Measurements from ENCODE around the gene CNPY2.
A peak's percentile ranks its signal among the peaks of the same experiment; 100 is the strongest.

CNPY2 gene

DNA sequence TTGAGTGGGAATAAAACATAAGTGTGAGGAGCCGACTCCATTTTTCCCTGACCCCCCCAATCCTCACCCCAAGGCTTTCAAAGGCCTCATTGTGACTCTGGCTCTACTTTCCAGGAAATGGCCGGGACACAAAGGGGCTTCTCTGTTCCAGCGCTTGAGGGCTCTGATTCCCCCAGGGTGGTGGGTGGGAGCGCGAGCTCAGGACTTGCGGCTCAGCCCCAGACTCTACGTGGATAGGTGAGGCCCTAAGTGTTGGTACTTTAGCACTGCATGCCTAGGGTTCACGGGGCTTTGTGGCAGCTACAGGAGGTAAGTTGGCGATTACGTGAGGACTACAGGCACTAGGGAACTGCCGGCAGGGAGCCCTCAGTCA lies 553 bp downstream of the CNPY2 start:
- Histone ChIP-seq H3K27me3 (no peaks in the 10 kb centered on the region), H3K4me1 (peaks cover 0 to 17% (median 15%) of the 10 kb centered on the region in 4 donors), H3K4me3 (peak overlapping the region; percentile 64 to 77), H3K36me3 (peaks cover 0 to 59% (median 26%) of the 10 kb centered on the region in 3 donors), H3K9me3 (no peaks in the 10 kb centered on the region), H3K27ac (peak overlapping the region; percentile 85 to 91)
- intact Hi-C loops (cut with DNase I; ENCODE audit: low total_unique reads), result no loop called here
- no peak for TF ChIP-seq CTCF (IDR thresholded peaks at IDR 0.05)
- DNase-seq, result no peak

DNA sequence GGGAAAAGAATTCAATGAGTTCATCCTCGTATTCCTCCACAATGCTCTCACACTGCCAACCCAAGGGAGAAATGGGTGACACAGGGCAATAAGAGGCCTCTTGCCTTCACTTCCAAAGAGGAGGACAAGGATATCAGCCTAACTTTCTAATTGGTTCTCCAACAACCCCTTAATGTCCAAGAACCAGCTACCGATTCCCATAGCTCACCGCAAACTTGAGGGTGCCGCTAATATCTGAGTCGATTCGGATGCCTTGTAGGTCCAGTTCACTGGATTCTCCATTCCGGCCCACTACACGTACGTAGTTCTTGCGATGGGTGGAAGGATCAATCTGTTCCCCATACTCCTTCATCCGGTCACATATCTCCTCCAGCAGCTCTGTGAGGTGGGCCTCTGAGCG lies 4.8 kb downstream of the CNPY2 start:
- no peak overlapping the region for H3K27ac ChIP-seq
- no peak for TF ChIP-seq CTCF (IDR thresholded peaks at IDR 0.05)
- H3K9me3 ChIP-seq, result no peaks in the 10 kb centered on the region
- no peaks in the 10 kb centered on the region for H3K27me3 ChIP-seq
- DNase-seq, result no peak
- peaks cover 0 to 11% (median 10%) of the 10 kb centered on the region in 4 donors for H3K4me1 ChIP-seq
- intact Hi-C loops (cut with DNase I; ENCODE audit: low total_unique reads), result no loop called here
- H3K4me3 ChIP-seq, result no peak overlapping the region
- H3K36me3 ChIP-seq, result peaks cover 7 to 72% (median 37%) of the 10 kb centered on the region in 3 donors

- no peaks in the 10 kb centered on the region for H3K27me3 ChIP-seq
- intact Hi-C loops (cut with DNase I; ENCODE audit: low total_unique reads), result no loop called here
- no peak for TF ChIP-seq CTCF (IDR thresholded peaks at IDR 0.05)
- no peak overlapping the region for H3K4me3 ChIP-seq
- no peaks in the 10 kb centered on the region for H3K4me1 ChIP-seq
- no peak overlapping the region for H3K27ac ChIP-seq
- H3K9me3 ChIP-seq, result no peaks in the 10 kb centered on the region
- no peak for DNase-seq
- H3K36me3 ChIP-seq, result peaks cover 7 to 90% (median 37%) of the 10 kb centered on the region in 3 donors
These were observed 7.1 kb downstream of the CNPY2 start for GRCh38 chr12:56308714-56309113.

GRCh38 chr12:56307221-56307965 lies 8.4 kb downstream of the CNPY2 start:
- Histone ChIP-seq H3K36me3 (peaks cover 7 to 81% (median 37%) of the 10 kb centered on the region in 3 donors), H3K4me1 (peaks cover 0 to under 1% (median 0%) of the 10 kb centered on the region in 4 donors), H3K9me3 (no peaks in the 10 kb centered on the region), H3K27ac (no peak overlapping the region), H3K4me3 (no peak overlapping the region), H3K27me3 (no peaks in the 10 kb centered on the region)
- no peak for DNase-seq
- intact Hi-C loops (cut with DNase I; ENCODE audit: low total_unique reads), result no loop called here
- no peak for TF ChIP-seq CTCF (IDR thresholded peaks at IDR 0.05)

DNA sequence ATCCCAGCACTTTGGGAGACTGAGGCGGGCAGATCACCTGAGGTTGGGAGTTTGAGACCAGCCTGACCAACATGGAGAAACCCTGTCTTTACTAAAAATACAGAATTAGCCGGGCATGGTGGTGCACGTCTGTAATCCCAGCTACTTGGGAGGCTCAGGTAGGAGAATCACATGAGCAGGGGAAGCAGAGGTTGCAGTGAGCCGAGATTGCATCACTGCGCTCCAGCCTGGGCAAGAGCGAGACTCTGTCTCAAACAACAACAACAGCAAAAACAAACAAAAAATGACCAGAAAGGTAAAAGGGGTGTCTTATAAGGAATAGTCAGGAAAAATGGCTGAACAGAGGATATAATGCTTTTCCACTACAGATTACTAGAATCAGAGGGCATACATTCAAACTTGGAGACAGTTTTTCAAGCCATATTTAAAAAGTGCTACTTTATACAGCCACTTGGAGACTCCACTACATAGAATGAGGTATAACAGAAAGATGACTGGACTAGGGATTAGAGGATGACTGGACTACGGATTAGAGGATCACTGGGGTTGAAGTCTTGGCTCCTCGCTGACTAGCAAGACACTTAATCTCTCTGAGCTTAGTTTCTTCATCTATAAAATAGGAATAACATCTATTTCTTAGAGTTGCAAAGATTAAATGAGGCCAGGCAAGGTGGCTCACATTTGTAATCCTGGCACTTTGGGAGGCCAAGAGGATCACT lies 10.8 kb downstream of the CNPY2 start:
- no peak overlapping the region for H3K4me3 ChIP-seq
- H3K9me3 ChIP-seq, result no peaks in the 10 kb centered on the region
- no peak overlapping the region for H3K27ac ChIP-seq
- TF ChIP-seq CTCF (IDR thresholded peaks at IDR 0.05), result no peak
- H3K36me3 ChIP-seq, result peaks cover 7 to 57% (median 25%) of the 10 kb centered on the region in 3 donors
- H3K4me1 ChIP-seq, result peaks cover 0 to 17% (median 9%) of the 10 kb centered on the region in 4 donors
- DNase-seq, result no peak
- intact Hi-C loops (cut with DNase I; ENCODE audit: low total_unique reads), result no loop called here
- no peaks in the 10 kb centered on the region for H3K27me3 ChIP-seq
